ENCODE data around the gene ESRRG.

DNA sequence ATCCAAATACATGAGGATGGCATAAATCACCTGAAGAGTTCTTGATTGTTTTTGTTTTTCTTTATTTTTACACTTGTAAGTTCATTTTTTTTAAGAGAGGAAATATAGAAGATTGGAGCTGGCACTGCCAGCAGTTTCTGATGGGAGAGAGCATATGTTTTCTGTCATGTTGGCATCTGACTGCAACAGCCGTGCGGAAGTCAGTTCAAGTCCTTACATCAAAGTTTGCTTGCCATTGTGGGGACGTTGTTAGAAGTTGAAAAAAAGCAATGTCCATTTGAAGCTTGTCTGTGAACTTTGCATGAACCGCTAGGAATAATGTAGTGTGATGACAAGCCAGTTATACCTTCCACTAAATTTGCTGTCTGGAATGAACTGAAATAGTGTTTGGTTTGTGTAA lies 173.4 kb downstream of the ESRRG start:
- TF ChIP-seq, protein P1, sequence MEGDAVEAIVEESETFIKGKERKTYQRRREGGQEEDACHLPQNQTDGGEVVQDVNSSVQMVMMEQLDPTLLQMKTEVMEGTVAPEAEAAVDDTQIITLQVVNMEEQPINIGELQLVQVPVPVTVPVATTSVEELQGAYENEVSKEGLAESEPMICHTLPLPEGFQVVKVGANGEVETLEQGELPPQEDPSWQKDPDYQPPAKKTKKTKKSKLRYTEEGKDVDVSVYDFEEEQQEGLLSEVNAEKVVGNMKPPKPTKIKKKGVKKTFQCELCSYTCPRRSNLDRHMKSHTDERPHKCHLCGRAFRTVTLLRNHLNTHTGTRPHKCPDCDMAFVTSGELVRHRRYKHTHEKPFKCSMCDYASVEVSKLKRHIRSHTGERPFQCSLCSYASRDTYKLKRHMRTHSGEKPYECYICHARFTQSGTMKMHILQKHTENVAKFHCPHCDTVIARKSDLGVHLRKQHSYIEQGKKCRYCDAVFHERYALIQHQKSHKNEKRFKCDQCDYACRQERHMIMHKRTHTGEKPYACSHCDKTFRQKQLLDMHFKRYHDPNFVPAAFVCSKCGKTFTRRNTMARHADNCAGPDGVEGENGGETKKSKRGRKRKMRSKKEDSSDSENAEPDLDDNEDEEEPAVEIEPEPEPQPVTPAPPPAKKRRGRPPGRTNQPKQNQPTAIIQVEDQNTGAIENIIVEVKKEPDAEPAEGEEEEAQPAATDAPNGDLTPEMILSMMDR (IDR thresholded peaks at IDR 0.05), result no peak
- no peak for TF ChIP-seq POLR2A (IDR thresholded peaks at IDR 0.05)
